Neural progenitor cell (in vitro differentiated cells): ENCODE results near the gene LSP1. TPM values are rescaled to one million over a fixed set of nuclear protein-coding genes. Genes with fewer than 3 reads are reported as not detected.

Experiments used
- DNase-seq: peaks from one replicate; pipeline ENCODE4 v3.0.0-alpha.2; 2016; ENCODE audit warnings: low spot score
- H2AFZ ChIP-seq: fragments of 200-600 bp; sonication (generic); replicated peaks from 2 replicates; pipeline ENCODE4 v1.6.1; 2016; ENCODE audit warnings: antibody characterized with exemption
- H3F3A ChIP-seq: fragments of 200-600 bp; sonication (generic); 2 replicates; pipeline ENCODE4 v1.6.1; 2016; ENCODE audit warnings: antibody characterized with exemption, low read depth
- H3K27ac ChIP-seq: fragments of 200-600 bp; sonication (generic); 2 replicates; pipeline ENCODE4 v1.5.1; 2016; ENCODE audit warnings: mild to moderate bottlenecking
- H3K27me3 ChIP-seq: fragments of 200-600 bp; sonication (generic); 2 replicates; pipeline ENCODE4 v1.6.1; 2016; ENCODE audit warnings: mild to moderate bottlenecking, moderate library complexity
- H3K36me3 ChIP-seq: fragments of 200-600 bp; sonication (generic); 2 replicates; pipeline ENCODE4 v1.5.1; 2016
- H3K4me1 ChIP-seq: fragments of 200-600 bp; sonication (generic); 2 replicates; pipeline ENCODE4 v1.6.1; 2016; ENCODE audit warnings: mixed run types
- H3K4me2 ChIP-seq: fragments of 200-600 bp; sonication (generic); 2 replicates; pipeline ENCODE4 v1.6.1; 2016
- H3K4me3 ChIP-seq: fragments of 200-600 bp; sonication (generic); 2 replicates; pipeline ENCODE4 v1.5.1; 2016
- H3K79me2 ChIP-seq: fragments of 200-600 bp; sonication (generic); 2 replicates; pipeline ENCODE4 v1.6.1; 2016; ENCODE audit warnings: low read depth
- H3K9ac ChIP-seq: fragments of 200-600 bp; sonication (generic); 2 replicates; pipeline ENCODE4 v1.6.1; 2016
- H3K9me3 ChIP-seq: fragments of 200-600 bp; sonication (generic); 2 replicates; pipeline ENCODE4 v1.5.1; 2016; ENCODE audit warnings: low read depth
- H4K20me1 ChIP-seq: fragments of 200-600 bp; sonication (generic); 2 replicates; pipeline ENCODE4 v1.6.1; 2016; ENCODE audit warnings: low read depth
- H3K27ac Mint-ChIP-seq: 3 replicates; pipeline ENCODE4 v1.8.0; 2021; ENCODE audit warnings: mixed read lengths
- H3K27me3 Mint-ChIP-seq: 2 replicates; pipeline ENCODE4 v1.8.0; 2022; ENCODE audit warnings: low read depth, mild to moderate bottlenecking, inconsistent platforms, moderate library complexity, mixed read lengths; ENCODE audit not compliant: insufficient read depth
- H3K36me3 Mint-ChIP-seq: 3 replicates; pipeline ENCODE4 v1.8.0; 2021; ENCODE audit warnings: mixed read lengths
- H3K4me1 Mint-ChIP-seq: 3 replicates; pipeline ENCODE4 v1.8.0; 2021; ENCODE audit warnings: mixed read lengths
- H3K4me3 Mint-ChIP-seq: 3 replicates; pipeline ENCODE4 v1.8.0; 2021; ENCODE audit warnings: mild to moderate bottlenecking, moderate library complexity, mixed read lengths
- H3K9me3 Mint-ChIP-seq: 3 replicates; pipeline ENCODE4 v1.8.0; 2020; ENCODE audit warnings: mixed read lengths
- EZH2 ChIP-seq: fragments of 200-600 bp; sonication (generic); IDR thresholded peaks from 2 replicates; pipeline ENCODE4 v1.6.1; 2017; ENCODE audit warnings: antibody characterized with exemption, mild to moderate bottlenecking, moderate library complexity
- EZH2phosphoT487 ChIP-seq: fragments of 200-600 bp; sonication (generic); IDR thresholded peaks from 2 replicates; pipeline ENCODE4 v1.6.1; 2017; ENCODE audit warnings: antibody characterized with exemption
- total RNA-seq: library from RNA; depleted of rRNA; stranded (reverse); fragments of >200 nt; gene quantifications from 2 replicates; pipeline ENCODE4 v1.2.3, GENCODE V29; 2015; ENCODE audit warnings: low replicate concordance
- TF ChIP-seq, protein P1 (sequence below): fragments of 200-600 bp; sonication (generic); IDR thresholded peaks from 2 replicates; pipeline ENCODE4 v1.5.1; 2017; ENCODE audit warnings: antibody characterized with exemption, mild to moderate bottlenecking

Gene LSP1
- total RNA-seq, 1 donor from 2014 or later: not detected

DNA sequence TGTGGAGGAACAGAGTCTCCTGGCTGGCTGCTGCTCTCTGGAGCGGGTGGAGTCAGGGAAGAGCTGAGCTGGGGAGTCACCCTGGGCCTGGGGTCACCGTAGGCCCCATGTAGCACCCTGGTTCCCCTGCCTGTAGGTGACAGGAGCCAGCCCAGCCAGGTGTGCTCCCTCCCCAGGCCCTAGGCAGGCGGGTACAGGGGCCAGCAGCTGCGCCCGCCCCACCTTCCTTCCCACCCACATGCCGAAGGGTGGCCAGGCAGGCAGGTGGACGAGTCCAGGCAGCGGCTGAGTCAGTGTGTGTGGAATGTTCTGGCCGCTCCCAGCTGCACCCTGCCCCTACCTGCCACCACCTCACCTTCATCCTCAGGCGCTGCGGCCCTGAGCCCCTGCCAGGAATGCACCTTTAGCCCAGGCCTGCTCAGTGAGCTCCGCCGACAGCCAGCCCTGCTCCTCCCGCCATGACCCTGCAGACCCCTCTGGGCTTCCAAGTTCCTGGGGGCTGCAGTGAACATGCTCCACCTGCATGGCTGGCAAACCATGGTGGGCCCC is 18.7 kb upstream of the LSP1 start:
- H3K4me3 Mint-ChIP-seq: peak overlapping the region; percentile 30
- no peaks in the 10 kb centered on the region for H3K79me2 ChIP-seq
- no peaks in the 10 kb centered on the region for H3K36me3 Mint-ChIP-seq
- H3K27me3 ChIP-seq: no peaks in the 10 kb centered on the region
- TF ChIP-seq, protein P1, sequence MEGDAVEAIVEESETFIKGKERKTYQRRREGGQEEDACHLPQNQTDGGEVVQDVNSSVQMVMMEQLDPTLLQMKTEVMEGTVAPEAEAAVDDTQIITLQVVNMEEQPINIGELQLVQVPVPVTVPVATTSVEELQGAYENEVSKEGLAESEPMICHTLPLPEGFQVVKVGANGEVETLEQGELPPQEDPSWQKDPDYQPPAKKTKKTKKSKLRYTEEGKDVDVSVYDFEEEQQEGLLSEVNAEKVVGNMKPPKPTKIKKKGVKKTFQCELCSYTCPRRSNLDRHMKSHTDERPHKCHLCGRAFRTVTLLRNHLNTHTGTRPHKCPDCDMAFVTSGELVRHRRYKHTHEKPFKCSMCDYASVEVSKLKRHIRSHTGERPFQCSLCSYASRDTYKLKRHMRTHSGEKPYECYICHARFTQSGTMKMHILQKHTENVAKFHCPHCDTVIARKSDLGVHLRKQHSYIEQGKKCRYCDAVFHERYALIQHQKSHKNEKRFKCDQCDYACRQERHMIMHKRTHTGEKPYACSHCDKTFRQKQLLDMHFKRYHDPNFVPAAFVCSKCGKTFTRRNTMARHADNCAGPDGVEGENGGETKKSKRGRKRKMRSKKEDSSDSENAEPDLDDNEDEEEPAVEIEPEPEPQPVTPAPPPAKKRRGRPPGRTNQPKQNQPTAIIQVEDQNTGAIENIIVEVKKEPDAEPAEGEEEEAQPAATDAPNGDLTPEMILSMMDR: no peak
- TF ChIP-seq EZH2phosphoT487 (no peak), EZH2 (no peak)
- H3K9me3 ChIP-seq: no peaks in the 10 kb centered on the region
- no peaks in the 10 kb centered on the region for H3K36me3 ChIP-seq
- no peaks in the 10 kb centered on the region for H3F3A ChIP-seq
- peaks cover 9% of the 10 kb centered on the region for H3K27me3 Mint-ChIP-seq
- no peak overlapping the region for H3K27ac ChIP-seq
- DNase-seq: no peak
- no peak overlapping the region for H2AFZ ChIP-seq
- no peaks in the 10 kb centered on the region for H4K20me1 ChIP-seq
- peaks cover 20% of the 10 kb centered on the region for H3K4me1 ChIP-seq
- H3K9ac ChIP-seq: no peak overlapping the region
- H3K4me2 ChIP-seq: no peak overlapping the region
- H3K4me3 ChIP-seq: no peak overlapping the region
- H3K9me3 Mint-ChIP-seq: no peaks in the 10 kb centered on the region
- H3K27ac Mint-ChIP-seq: no peak overlapping the region
- H3K4me1 Mint-ChIP-seq: peaks cover 16% of the 10 kb centered on the region

DNA sequence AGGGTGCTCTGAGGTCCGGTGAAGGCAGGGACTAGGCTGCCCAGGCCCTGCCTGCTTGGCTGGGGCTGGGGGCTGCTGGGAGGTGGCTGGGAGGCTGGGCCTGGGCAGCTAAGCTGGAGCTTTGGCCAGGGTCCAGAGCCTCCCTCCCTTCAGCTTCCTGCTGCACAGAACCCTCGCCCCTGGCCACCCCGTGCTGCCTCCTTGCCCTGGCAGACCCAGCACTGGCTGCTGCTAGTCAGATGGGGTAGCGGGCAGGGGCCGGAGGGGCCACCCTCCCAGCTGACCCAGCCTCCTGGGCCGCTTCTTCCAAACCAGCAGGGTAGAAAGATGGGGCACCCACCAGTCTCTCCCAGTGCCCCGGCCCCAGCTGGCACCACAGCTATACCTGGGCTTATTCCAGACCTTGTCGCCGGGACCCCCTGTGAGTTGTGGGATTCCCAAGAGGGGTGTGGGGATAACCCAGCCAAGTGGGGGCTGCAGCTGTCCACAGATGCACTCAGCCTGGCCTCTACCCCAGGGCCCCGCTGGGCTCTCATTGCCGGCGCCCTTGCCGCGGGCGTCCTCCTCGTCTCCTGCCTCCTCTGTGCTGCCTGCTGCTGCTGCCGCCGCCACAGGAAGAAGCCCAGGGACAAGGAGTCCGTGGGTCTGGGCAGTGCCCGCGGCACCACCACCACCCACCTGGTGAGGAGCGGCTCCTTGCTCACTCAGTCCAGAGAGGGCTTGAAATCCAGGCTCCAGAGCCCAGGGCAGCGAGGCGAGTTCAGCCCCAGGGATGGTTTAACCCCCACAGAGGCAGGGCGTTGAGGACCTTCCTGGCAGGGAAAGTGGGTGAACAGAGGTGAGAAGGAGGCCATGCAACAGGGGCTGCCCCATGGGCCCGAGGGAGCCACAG is 17.9 kb upstream of the LSP1 start, which contains the start of gene SYT8:
Gene SYT8 (plus strand): TSS at position 212 of the 892 bp plus-strand sequence. CDS start 116 bp downstream, at position 328.
- Histone ChIP-seq H3F3A (no peaks in the 10 kb centered on the region), H3K4me3 (no peak within 1 kb of the TSS), H3K27ac (no peak within 1 kb of the TSS), H3K9me3 (no peaks in the 10 kb centered on the region), H3K9ac (no peak within 1 kb of the TSS), H3K79me2 (no peaks in the 10 kb centered on the region), H3K4me1 (peaks cover 20% of the 10 kb centered on the region), H2AFZ (no peak within 1 kb of the TSS), H3K4me2 (no peak within 1 kb of the TSS), H3K27me3 (no peaks in the 10 kb centered on the region), H4K20me1 (no peaks in the 10 kb centered on the region), H3K36me3 (no peaks in the 10 kb centered on the region)
- Mint-ChIP-seq H3K4me3 (peak within 1 kb of the TSS; percentile 30), H3K27me3 (peaks cover 9% of the 10 kb centered on the region), H3K9me3 (no peaks in the 10 kb centered on the region), H3K4me1 (peaks cover 16% of the 10 kb centered on the region), H3K36me3 (no peaks in the 10 kb centered on the region), H3K27ac (no peak within 1 kb of the TSS)
- TF ChIP-seq, protein P1: no peak
- no peak for TF ChIP-seq EZH2phosphoT487
- DNase-seq: no peak

DNA sequence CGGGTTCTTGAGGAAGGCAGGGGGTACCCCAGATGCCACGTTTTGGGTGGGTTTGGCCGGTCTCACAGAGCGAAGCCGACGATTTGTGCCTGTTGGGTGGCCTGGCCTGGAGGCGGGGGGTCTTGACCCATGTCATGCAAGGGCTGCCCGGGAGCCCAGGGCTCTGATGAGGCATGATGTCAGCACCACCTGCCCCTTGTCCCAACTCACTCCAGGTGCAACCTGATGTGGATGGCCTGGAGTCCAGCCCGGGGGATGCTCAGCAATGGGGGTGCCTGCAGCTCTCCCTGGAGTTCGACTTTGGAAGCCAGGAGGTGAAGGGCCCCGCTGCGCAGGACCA is 17.2 kb upstream of the LSP1 start:
- Mint-ChIP-seq H3K4me1 (peaks cover 16% of the 10 kb centered on the region), H3K27ac (no peak overlapping the region), H3K9me3 (no peaks in the 10 kb centered on the region), H3K36me3 (no peaks in the 10 kb centered on the region), H3K27me3 (peaks cover 9% of the 10 kb centered on the region), H3K4me3 (no peak overlapping the region)
- no peak overlapping the region for H3K27ac ChIP-seq
- no peaks in the 10 kb centered on the region for H3F3A ChIP-seq
- no peak overlapping the region for H3K9ac ChIP-seq
- TF ChIP-seq EZH2phosphoT487 (no peak), EZH2 (no peak)
- TF ChIP-seq, protein P1: no peak
- no peaks in the 10 kb centered on the region for H4K20me1 ChIP-seq
- H2AFZ ChIP-seq: no peak overlapping the region
- no peak overlapping the region for H3K4me3 ChIP-seq
- no peak overlapping the region for H3K4me2 ChIP-seq
- H3K36me3 ChIP-seq: no peaks in the 10 kb centered on the region
- H3K4me1 ChIP-seq: peaks cover 20% of the 10 kb centered on the region
- no peak for DNase-seq
- no peaks in the 10 kb centered on the region for H3K9me3 ChIP-seq
- no peaks in the 10 kb centered on the region for H3K79me2 ChIP-seq
- no peaks in the 10 kb centered on the region for H3K27me3 ChIP-seq
